GM23248 (cell line): Measurements from ENCODE around the gene FAM186B. TPM values are rescaled to one million over a fixed set of nuclear protein-coding genes. Genes with fewer than 3 reads are reported as not detected.

ENCODE experiments used
- DNase-seq: peaks from one replicate; pipeline ENCODE4 v3.0.0-alpha.2; 2015
- H2AFZ ChIP-seq: fragments of 200-600 bp; sonication (generic); 2 replicates; pipeline ENCODE4 v1.6.1; 2016; ENCODE audit warnings: antibody characterized with exemption
- H3F3A ChIP-seq: fragments of 200-600 bp; sonication (generic); 2 replicates; pipeline ENCODE4 v1.6.1; 2016; ENCODE audit warnings: mild to moderate bottlenecking, antibody characterized with exemption, mixed run types; ENCODE audit not compliant: insufficient read depth
- H3K27ac ChIP-seq: fragments of 200-600 bp; sonication (generic); 2 replicates; pipeline ENCODE4 v1.5.1; 2016; ENCODE audit warnings: mild to moderate bottlenecking
- H3K27me3 ChIP-seq: fragments of 200-600 bp; sonication (generic); replicated peaks from 2 replicates; pipeline ENCODE4 v1.6.1; 2016; ENCODE audit warnings: mild to moderate bottlenecking; ENCODE audit not compliant: insufficient read depth
- H3K36me3 ChIP-seq: fragments of 200-600 bp; sonication (generic); 2 replicates; pipeline ENCODE4 v1.6.1; 2016; ENCODE audit warnings: low read depth, mild to moderate bottlenecking
- H3K4me1 ChIP-seq: fragments of 200-600 bp; sonication (generic); 2 replicates; pipeline ENCODE4 v1.6.1; 2016; ENCODE audit warnings: mild to moderate bottlenecking; ENCODE audit not compliant: insufficient read depth
- H3K4me2 ChIP-seq: fragments of 200-600 bp; sonication (generic); one replicate; pipeline ENCODE4 v1.6.1; 2016; ENCODE audit warnings: mild to moderate bottlenecking; ENCODE audit not compliant: unreplicated experiment
- H3K4me3 ChIP-seq: fragments of 200-600 bp; sonication (generic); 2 replicates; pipeline ENCODE4 v1.5.1; 2016; ENCODE audit warnings: mild to moderate bottlenecking
- H3K79me2 ChIP-seq: fragments of 200-600 bp; sonication (generic); 2 replicates; pipeline ENCODE4 v1.6.1; 2016; ENCODE audit warnings: mild to moderate bottlenecking; ENCODE audit not compliant: insufficient read depth
- H3K9ac ChIP-seq: fragments of 200-600 bp; sonication (generic); 2 replicates; pipeline ENCODE4 v1.6.1; 2016; ENCODE audit warnings: mild to moderate bottlenecking
- H3K9me2 ChIP-seq: fragments of 200-600 bp; sonication (generic); 2 replicates; pipeline ENCODE4 v1.6.1; 2016; ENCODE audit warnings: mixed run types, mild to moderate bottlenecking, moderate library complexity; ENCODE audit not compliant: insufficient read depth
- H3K9me3 ChIP-seq: fragments of 200-600 bp; sonication (generic); one replicate; pipeline ENCODE4 v1.6.1; 2017; ENCODE audit warnings: low read depth
- H4K20me1 ChIP-seq: fragments of 200-600 bp; sonication (generic); 2 replicates; pipeline ENCODE4 v1.6.0; 2016; ENCODE audit not compliant: insufficient read depth
- EZH2 ChIP-seq: fragments of 200-600 bp; sonication (generic); IDR thresholded peaks from 2 replicates; pipeline ENCODE4 v1.6.1; 2018; ENCODE audit warnings: antibody characterized with exemption, mild to moderate bottlenecking; ENCODE audit not compliant: insufficient read depth, poor library complexity, severe bottlenecking
- EZH2phosphoT487 ChIP-seq: fragments of 200-600 bp; sonication (generic); IDR thresholded peaks from 2 replicates; pipeline ENCODE4 v1.6.1; 2018; ENCODE audit warnings: antibody characterized with exemption, moderate library complexity, mild to moderate bottlenecking, low read depth; ENCODE audit not compliant: insufficient read depth
- WGBS, 2 experiments: methylation state at CpG; one replicate each; pipeline ENCODE4 v1.1.6; 2015 to 2017; ENCODE audit warnings: low lambda C conversion rate in 2 of 2, low coverage in 1 of 2; ENCODE audit errors: missing lambda C conversion rate in 2 of 2; 5-methylcytosine and 5-hydroxymethylcytosine counted together
- in situ Hi-C: fragments of 300-500 bp; cut with MboI; formaldehyde crosslinking; loops from 2 replicates; pipeline ENCODE4 v1.15.0; 2020
- polyA plus RNA-seq: library from polyadenylated mRNA; unstranded; fragments of >200 nt; fragmentation: Nextera tagmentation; extraction: Ambion mirVana; gene quantifications from 2 replicates; pipeline ENCODE4 v1.2.1, GENCODE V29; 2016
- small RNA-seq: library from RNA; depleted of rRNA; stranded (forward); fragments of <200 nt; gene quantifications from one replicate; pipeline ENCODE3, GENCODE V24; 2014; ENCODE audit warnings: low read depth, low replicate concordance
- total RNA-seq: library from RNA; depleted of rRNA; stranded (reverse); fragments of >200 nt; shearing (Covaris generic); gene quantifications from 2 replicates; pipeline ENCODE4 v1.2.3, GENCODE V29; 2014; rRNA removed

Gene FAM186B
- total and polyA plus RNA-seq, 2 experiments from 2014 or later, result 0.22 to 0.38 TPM

- Histone ChIP-seq H2AFZ (no peak overlapping the region), H3K9me2 (no peaks in the 10 kb centered on the region), H3K9ac (no peak overlapping the region), H4K20me1 (no peaks in the 10 kb centered on the region), H3K4me3 (no peak overlapping the region), H3K36me3 (no peaks in the 10 kb centered on the region), H3K9me3 (no peaks in the 10 kb centered on the region), H3K79me2 (no peaks in the 10 kb centered on the region), H3K27ac (no peak overlapping the region), H3K4me2 (no peak overlapping the region), H3F3A (peaks cover 9% of the 10 kb centered on the region; the same call in 1 of the 2 replicates), H3K27me3 (peaks cover 32% of the 10 kb centered on the region), H3K4me1 (peaks cover 6% of the 10 kb centered on the region)
- DNase-seq, result no peak
- in situ Hi-C loops, result no loop called here
- WGBS, 2 experiments, result 23 to 33% methylated on average over 28 to 47 of the region's 47 CpGs
- peak; percentile 56 for TF ChIP-seq EZH2
- peak; percentile 49; the same call in 1 of the 2 replicates for TF ChIP-seq EZH2phosphoT487
Observed at GRCh38 chr12:49539406-49540228, 65.8 kb downstream of the FAM186B start.

DNA sequence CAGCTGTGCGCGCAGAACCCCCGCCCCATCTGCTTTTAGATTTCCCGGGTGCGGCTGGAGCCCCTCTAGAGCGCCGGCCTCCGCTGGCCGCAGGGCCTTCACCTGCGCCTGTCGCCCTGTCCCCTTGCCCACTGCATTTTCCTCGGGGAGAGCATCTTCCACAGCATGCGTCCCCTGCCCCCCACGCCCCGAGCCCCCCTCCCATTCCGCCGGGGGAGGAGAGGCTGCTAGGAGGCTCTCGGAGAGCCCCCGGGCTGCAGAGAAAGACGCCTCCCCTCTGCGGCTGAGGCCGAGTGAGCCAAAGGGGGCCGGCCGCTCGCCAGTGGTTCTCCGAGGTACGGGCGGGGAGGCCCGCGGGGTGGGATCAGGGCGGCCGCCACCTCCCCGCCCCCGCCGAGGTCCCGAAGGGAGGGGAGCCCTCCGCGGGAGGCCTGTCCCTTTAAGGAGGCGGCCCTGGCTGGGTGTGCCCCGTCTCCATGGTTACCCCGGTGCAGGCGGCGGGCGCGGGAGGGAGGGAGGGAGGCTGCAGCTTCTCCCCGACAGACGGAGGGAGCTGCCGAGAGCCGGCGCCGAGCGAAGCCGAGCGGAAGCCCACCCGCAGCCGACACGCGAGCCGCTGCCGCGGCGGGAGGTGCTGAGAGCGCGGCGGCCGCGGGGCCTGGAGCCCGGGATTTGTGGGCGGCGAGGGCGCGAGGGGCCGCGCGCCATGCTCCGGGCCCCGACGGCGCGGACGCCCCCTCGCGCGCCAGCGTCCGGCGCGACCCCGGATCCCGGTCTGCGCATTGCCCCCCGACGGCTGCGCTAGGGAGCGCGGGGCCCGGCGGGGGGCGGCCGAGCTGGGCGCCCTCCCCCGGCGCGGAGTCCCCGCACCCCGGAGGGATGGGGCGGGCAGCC, 66.7 kb downstream of the FAM186B start, which contains the start of gene KCNH3:
KCNH3 (plus strand) TSS at position 521 of the 894 bp plus-strand sequence. CDS start 387 bp downstream, outside the sequence.
- Histone ChIP-seq H3K27ac (no peak within 1 kb of the TSS), H3K4me3 (peak within 1 kb of the TSS; percentile 57), H3K9me3 (no peaks in the 10 kb centered on the region), H3K4me1 (peaks cover 6% of the 10 kb centered on the region), H4K20me1 (no peaks in the 10 kb centered on the region), H3K9me2 (no peaks in the 10 kb centered on the region), H3K9ac (no peak within 1 kb of the TSS), H3F3A (peaks cover 9% of the 10 kb centered on the region; the same call in 1 of the 2 replicates), H3K79me2 (no peaks in the 10 kb centered on the region), H3K27me3 (peaks cover 32% of the 10 kb centered on the region), H3K36me3 (no peaks in the 10 kb centered on the region), H3K4me2 (peak within 1 kb of the TSS; percentile 71), H2AFZ (peak within 1 kb of the TSS; percentile 39)
- 2 to 4% methylated on average over 38 to 57 of the region's 107 CpGs for WGBS, 2 experiments
- peak; percentile 82 for DNase-seq
- no peak for TF ChIP-seq EZH2
- no peak for TF ChIP-seq EZH2phosphoT487
- in situ Hi-C loops, result no loop called here

- Histone ChIP-seq H3K9me3 (no peaks in the 10 kb centered on the region), H3K79me2 (no peaks in the 10 kb centered on the region), H3K4me3 (peak overlapping the region; percentile 57), H4K20me1 (no peaks in the 10 kb centered on the region), H3K36me3 (no peaks in the 10 kb centered on the region), H3K9ac (no peak overlapping the region), H3K4me2 (peak overlapping the region; percentile 71), H3K9me2 (no peaks in the 10 kb centered on the region), H3K27ac (no peak overlapping the region), H3K4me1 (peaks cover 6% of the 10 kb centered on the region), H3F3A (peaks cover 9% of the 10 kb centered on the region; the same call in 1 of the 2 replicates), H3K27me3 (peaks cover 32% of the 10 kb centered on the region), H2AFZ (peak overlapping the region; percentile 39)
- in situ Hi-C loops, result no loop called here
- DNase-seq, result peak; percentile 45
- peak; percentile 68 for TF ChIP-seq EZH2
- TF ChIP-seq EZH2phosphoT487, result 0 out of 2 replicates have a peak, but pooled peaks have one; percentile 20
- 2 to 4% methylated on average over 33 to 44 of the region's 61 CpGs for WGBS, 2 experiments
Observed at GRCh38 chr12:49537752-49538509, 67.5 kb downstream of the FAM186B start.

Small RNAs within 50 kb of the gene (small RNA-seq; reads per million reads assigned to genes)
- not detected for gene HIGD1AP9
- gene POLR2KP1, result not detected
- gene RNU6-834P, result not detected

Other genes starting within 250 kb of the FAM186B start
- 13.7 and 25.0 TPM in 2 replicates for gene SPATS2, start 238.2 kb downstream of the FAM186B start, total RNA-seq
- gene SPATS2, start 238.2 kb downstream of the FAM186B start, polyA plus RNA-seq, result 22.3 and 22.4 TPM in 2 replicates
- gene KCNH3, start 66.6 kb downstream of the FAM186B start, total RNA-seq, result not detected in 2 replicates
- gene KCNH3, start 66.6 kb downstream of the FAM186B start, polyA plus RNA-seq, result 0.09 and 0.10 TPM in 2 replicates
- 54.9 and 60.4 TPM in 2 replicates for gene MCRS1, start 37.5 kb downstream of the FAM186B start, total RNA-seq
- 64.2 and 66.0 TPM in 2 replicates for gene MCRS1, start 37.5 kb downstream of the FAM186B start, polyA plus RNA-seq
- gene PRPF40B, start 17.9 kb upstream of the FAM186B start, total RNA-seq, result 9.9 and 10.2 TPM in 2 replicates
- 11.6 and 12.6 TPM in 2 replicates for gene PRPF40B, start 17.9 kb upstream of the FAM186B start, polyA plus RNA-seq
- gene FMNL3, start 101.8 kb upstream of the FAM186B start, total RNA-seq, result 24.0 and 32.9 TPM in 2 replicates
- gene FMNL3, start 101.8 kb upstream of the FAM186B start, polyA plus RNA-seq, result 7.9 and 9.3 TPM in 2 replicates
- gene TMBIM6, start 135.9 kb upstream of the FAM186B start, total RNA-seq, result 461 and 510 TPM in 2 replicates
- 889 and 891 TPM in 2 replicates for gene TMBIM6, start 135.9 kb upstream of the FAM186B start, polyA plus RNA-seq
- 28.4 and 28.8 TPM in 2 replicates for gene NCKAP5L, start 222.8 kb upstream of the FAM186B start, total RNA-seq
- gene NCKAP5L, start 222.8 kb upstream of the FAM186B start, polyA plus RNA-seq, result 13.5 and 14.1 TPM in 2 replicates
- gene BCDIN3D, start 237.5 kb upstream of the FAM186B start, total RNA-seq, result 3.3 and 4.2 TPM in 2 replicates
- gene BCDIN3D, start 237.5 kb upstream of the FAM186B start, polyA plus RNA-seq, result 3.7 TPM in 2 replicates